ENCODE measurements around the gene ASIC2. TPM values are rescaled to one million over a fixed set of nuclear protein-coding genes. Genes with fewer than 3 reads are reported as not detected.

ASIC2 gene
- total and polyA plus RNA-seq, 2 donors (not counting 3 experiments of a cell fraction or from before 2014, with no cell fraction given), result not detected

- ChIA-PET POLR2A (no interaction called here), CTCF (no interaction called here)
- intact Hi-C loops (cut with micrococcal nuclease), result no loop called here
- Histone ChIP-seq H3K9me3 (replicated peaks; ENCODE audit: control insufficient read depth, insufficient read depth, low read length) (no peaks in the 10 kb centered on the region), H3K36me3 (ENCODE audit: control insufficient read depth in 2 of 2, extremely low read depth in 1 of 2, insufficient read depth in 2 of 2, low read length in 2 of 2) (no peaks in the 10 kb centered on the region), H4K20me1 (replicated peaks; ENCODE audit: control insufficient read depth, extremely low read depth, insufficient read depth, low read length) (no peaks in the 10 kb centered on the region), H3K9me1 (replicated peaks; ENCODE audit: control insufficient read depth, extremely low read depth, insufficient read depth, low read length) (no peaks in the 10 kb centered on the region), H3K27me3 (ENCODE audit: control insufficient read depth in 2 of 2, insufficient read depth in 2 of 2, low read length in 2 of 2) (no peaks in the 10 kb centered on the region), H3K4me1 (ENCODE audit: control insufficient read depth, extremely low read depth, insufficient read depth, low read length) (no peaks in the 10 kb centered on the region), H3K79me2 (ENCODE audit: control insufficient read depth, insufficient read depth, low read length) (no peaks in the 10 kb centered on the region), H2AFZ (ENCODE audit: low read depth, low read length) (no peak overlapping the region), H3K4me3 (replicated peaks in 1 of 3; ENCODE audit: insufficient read depth in 1 of 3, low read depth in 1 of 3, low read length in 3 of 3) (no peak overlapping the region), H3K27ac (ENCODE audit: insufficient read depth, low read depth, low read length) (no peak overlapping the region), H3K9ac (replicated peaks; ENCODE audit: extremely low read depth, insufficient read depth, low read length) (no peak overlapping the region), H3K4me2 (ENCODE audit: insufficient read depth, low read length) (no peak overlapping the region)
- DNase-seq (ENCODE audit: low read depth, low spot score) (no peak), FAIRE-seq (no peak)
- TF ChIP-seq POLR2A (IDR thresholded peaks at IDR 0.05; ENCODE audit: low read depth, low read length), result no peak
- BruUV-seq (replicated peaks), result no TSS peak
- dilution Hi-C loops (cut with MboI; ENCODE audit: extremely low pct_ligation_motif_present, low sequenced_read_pairs), result no loop called here
Measured at GRCh38 chr17:33086041-33086440, 207.1 kb downstream of the ASIC2 start.

GRCh38 chr17:33085256-33085655 is 207.8 kb downstream of the ASIC2 start:
- DNase-seq (ENCODE audit: low read depth, low spot score), result no peak
- dilution Hi-C loops (cut with MboI; ENCODE audit: extremely low pct_ligation_motif_present, low sequenced_read_pairs) (no loop called here), intact Hi-C loops (cut with micrococcal nuclease) (no loop called here)
- H4K20me1 ChIP-seq (replicated peaks; ENCODE audit: control insufficient read depth, extremely low read depth, insufficient read depth, low read length), result no peaks in the 10 kb centered on the region
- no peaks in the 10 kb centered on the region for H3K4me1 ChIP-seq (ENCODE audit: control insufficient read depth, extremely low read depth, insufficient read depth, low read length)
- TF ChIP-seq POLR2A (IDR thresholded peaks at IDR 0.05; ENCODE audit: low read depth, low read length), result no peak
- TF ChIP-seq GATA2 (IDR thresholded peaks at IDR 0.05; ENCODE audit: insufficient read depth, insufficient read length, low read depth, low read length), result no peak
- no peak for TF ChIP-seq JUN (IDR thresholded peaks at IDR 0.05; ENCODE audit: borderline replicate concordance, insufficient read depth, insufficient read length, low read depth)
- TF ChIP-seq CTCF (IDR thresholded peaks at IDR 0.05; ENCODE audit: extremely low read depth in 1 of 2, insufficient read depth in 1 of 2, low read depth in 1 of 2, low read length in 2 of 2), result no peak
- no peak for TF ChIP-seq EZH2 (IDR thresholded peaks at IDR 0.05; ENCODE audit: borderline replicate concordance, low read depth, low read length, severe bottlenecking)
- TF ChIP-seq MAX (IDR thresholded peaks at IDR 0.05; ENCODE audit: insufficient read depth, insufficient read length), result no peak
- TF ChIP-seq POLR2AphosphoS5 (IDR thresholded peaks at IDR 0.05; ENCODE audit: insufficient read depth, low read depth, low read length), result no peak
- no peak for TF ChIP-seq MYC (IDR thresholded peaks at IDR 0.05; ENCODE audit: low read depth, low read length)
- TF ChIP-seq FOS (IDR thresholded peaks at IDR 0.05; ENCODE audit: borderline replicate concordance, insufficient read depth, low read length), result no peak
- no peak overlapping the region for H3K4me2 ChIP-seq (ENCODE audit: insufficient read depth, low read length)
- no peaks in the 10 kb centered on the region for H3K36me3 ChIP-seq (ENCODE audit: control insufficient read depth in 2 of 2, extremely low read depth in 1 of 2, insufficient read depth in 2 of 2, low read length in 2 of 2)
- no TSS peak for BruUV-seq (replicated peaks)
- H3K27me3 ChIP-seq (ENCODE audit: control insufficient read depth in 2 of 2, insufficient read depth in 2 of 2, low read length in 2 of 2), result no peaks in the 10 kb centered on the region
- H3K4me3 ChIP-seq (replicated peaks in 1 of 3; ENCODE audit: insufficient read depth in 1 of 3, low read depth in 1 of 3, low read length in 3 of 3), result no peak overlapping the region
- no peaks in the 10 kb centered on the region for H3K9me3 ChIP-seq (replicated peaks; ENCODE audit: control insufficient read depth, insufficient read depth, low read length)
- POLR2A ChIA-PET, result no interaction called here
- CTCF ChIA-PET, result no interaction called here
- H3K9ac ChIP-seq (replicated peaks; ENCODE audit: extremely low read depth, insufficient read depth, low read length), result no peak overlapping the region
- no peak overlapping the region for H2AFZ ChIP-seq (ENCODE audit: low read depth, low read length)
- H3K9me1 ChIP-seq (replicated peaks; ENCODE audit: control insufficient read depth, extremely low read depth, insufficient read depth, low read length), result no peaks in the 10 kb centered on the region
- H3K79me2 ChIP-seq (ENCODE audit: control insufficient read depth, insufficient read depth, low read length), result no peaks in the 10 kb centered on the region
- no peak for FAIRE-seq
- H3K27ac ChIP-seq (ENCODE audit: insufficient read depth, low read depth, low read length), result no peak overlapping the region

All from endothelial cell of umbilical vein (primary cell).